Measurements from ENCODE around the gene NDUFS4.

DNA sequence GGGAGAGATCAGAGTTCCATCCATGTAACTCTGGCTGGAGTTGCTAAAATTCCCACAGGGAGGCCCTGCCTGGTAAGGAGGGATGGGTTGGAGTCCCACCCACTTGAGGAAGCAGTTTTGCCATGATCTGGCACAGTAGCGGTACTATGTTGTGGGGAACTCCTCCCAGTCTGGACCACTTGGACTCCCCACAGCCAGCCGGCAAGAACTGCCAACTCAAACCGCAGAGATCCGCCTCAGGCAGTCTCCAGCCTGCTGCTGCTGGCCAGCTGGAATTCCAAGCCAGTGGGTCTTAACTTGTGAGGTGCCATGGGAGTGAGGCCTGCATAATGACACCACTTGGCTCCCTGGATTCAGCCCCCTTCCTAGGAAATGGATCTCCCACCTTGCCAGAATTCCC is 151.9 kb downstream of the NDUFS4 start:
- TF ChIP-seq GATA2 (IDR thresholded peaks at IDR 0.05; ENCODE audit: low read depth, low read length) (no peak), GATA3 (IDR thresholded peaks at IDR 0.05; ENCODE audit: low read depth, low read length) (no peak)
